Daoy (cell line): ENCODE results near the gene NTHL1. TPM values are rescaled to one million over a fixed set of nuclear protein-coding genes. Genes with fewer than 3 reads are reported as not detected.

ENCODE experiments used
- DNase-seq: peaks from one replicate; pipeline ENCODE4 v3.0.0-alpha.2; 2015; ENCODE audit warnings: low read depth
- total RNA-seq: library from RNA; depleted of rRNA; stranded (reverse); fragments of >200 nt; shearing (Covaris generic); gene quantifications from 2 replicates; pipeline ENCODE4 v1.2.3, GENCODE V29; 2014; rRNA removed

Gene NTHL1
- 29.3 and 39.4 TPM in 2 replicates for total RNA-seq

DNA sequence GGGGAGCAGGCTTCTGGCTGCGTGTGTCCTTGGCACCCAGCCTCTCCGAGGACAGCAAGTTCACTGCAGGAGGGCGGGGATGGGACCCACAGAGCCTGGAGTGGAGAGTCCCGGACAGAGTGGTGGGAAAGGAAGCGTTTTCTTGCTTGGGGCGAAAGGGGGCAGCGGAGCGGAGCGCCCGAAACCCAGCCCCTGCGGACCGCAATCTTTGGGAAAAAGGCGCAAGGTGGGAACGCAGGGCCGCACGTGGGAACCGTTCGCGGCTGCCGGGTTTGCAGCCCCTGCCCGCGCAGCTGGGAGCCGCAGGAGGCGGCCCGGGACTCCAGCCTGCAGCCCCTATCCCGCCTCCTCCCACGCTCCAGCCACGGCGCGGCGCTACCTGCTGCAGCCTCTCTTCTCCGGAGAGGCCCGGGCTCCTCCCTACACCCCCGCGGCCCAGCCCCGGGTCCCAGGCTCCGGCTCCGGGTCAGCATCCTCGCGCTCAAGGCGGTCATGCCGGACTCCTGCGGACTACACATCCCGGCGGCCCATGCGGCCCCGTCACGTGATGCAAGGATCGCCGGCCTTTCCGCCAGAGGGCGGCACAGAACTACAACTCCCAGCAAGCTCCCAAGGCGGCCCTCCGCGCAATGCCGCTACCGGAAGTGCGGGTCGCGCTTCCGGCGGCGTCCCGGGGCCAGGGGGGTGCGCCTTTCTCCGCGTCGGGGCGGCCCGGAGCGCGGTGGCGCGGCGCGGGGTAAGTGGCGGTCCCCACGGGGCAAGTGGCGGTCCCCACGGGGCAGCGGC lies at the start of gene NTHL1, which contains the start of gene TSC2:
TSS of gene NTHL1 (minus strand) at position 505 of the 786 bp plus-strand sequence. CDS start at position 494, 11 bp downstream.
TSS of gene TSC2 (plus strand) at position 656 of the 786 bp plus-strand sequence. CDS start 631 bp downstream, outside the sequence.
- peak; percentile 96 for DNase-seq

GRCh38 chr16:2096853-2097595 lies 49.4 kb upstream of the NTHL1 start:
- no peak for DNase-seq

DNA sequence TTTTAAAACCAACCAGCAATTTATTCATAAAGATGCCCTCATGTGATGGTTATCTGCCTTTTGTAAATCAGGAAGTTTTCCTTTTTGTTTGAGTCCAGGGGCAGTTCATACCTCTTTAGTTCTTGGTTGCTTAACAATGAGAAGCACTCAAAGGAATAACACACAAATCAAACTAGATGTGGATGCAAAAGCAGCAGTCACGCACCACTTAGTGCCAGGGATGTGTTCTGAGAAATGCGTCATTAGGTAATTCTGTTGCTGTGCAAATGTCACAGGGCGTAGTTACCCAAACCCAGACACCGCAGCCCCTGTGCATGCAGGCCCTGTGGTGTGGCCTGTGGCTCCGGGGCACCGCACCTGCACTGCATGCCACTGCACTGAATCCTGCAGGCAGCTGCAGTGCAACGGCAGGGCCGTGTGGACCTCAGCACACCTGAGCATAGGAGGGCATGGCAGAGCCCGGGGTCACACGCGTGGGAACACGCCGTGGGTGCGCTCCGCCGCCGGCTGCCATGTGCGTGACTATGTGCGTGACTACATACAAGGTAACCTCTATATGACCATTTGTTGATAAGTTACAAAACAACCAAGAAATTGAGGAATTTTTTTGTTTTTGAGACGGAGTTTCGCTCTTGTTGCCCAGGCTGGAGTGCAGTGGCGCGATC lies 48.4 kb upstream of the NTHL1 start:
- no peak for DNase-seq

GRCh38 chr16:2095315-2095853 lies 47.8 kb upstream of the NTHL1 start:
- DNase-seq, result no peak

GRCh38 chr16:2093793-2094192 lies 46.2 kb upstream of the NTHL1 start:
- DNase-seq, result no peak

DNA sequence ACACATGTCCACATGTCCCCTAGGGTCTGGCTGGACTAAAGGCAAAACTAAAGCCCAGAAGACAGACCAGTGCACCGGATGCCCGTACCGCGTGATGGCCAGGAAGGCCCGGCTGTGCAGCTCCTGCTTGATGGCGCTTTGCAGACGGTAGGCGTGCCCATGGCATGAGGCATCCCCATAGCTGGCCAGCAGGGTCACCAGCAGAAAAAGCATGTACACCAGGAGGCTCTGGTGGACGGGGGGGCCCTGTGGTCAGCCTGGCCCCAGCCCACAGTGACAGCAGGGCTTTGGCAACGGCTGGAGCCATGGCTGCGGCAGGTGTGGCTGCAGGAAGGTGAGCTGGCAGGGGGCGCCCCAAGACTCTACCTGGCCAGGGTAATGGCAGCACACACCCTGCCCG lies 45.2 kb upstream of the NTHL1 start:
- DNase-seq, result no peak

GRCh38 chr16:2092256-2092620 lies 44.6 kb upstream of the NTHL1 start:
- DNase-seq, result no peak

- no peak for DNase-seq
These were observed 44.1 kb upstream of the NTHL1 start for GRCh38 chr16:2091547-2092255.

DNA sequence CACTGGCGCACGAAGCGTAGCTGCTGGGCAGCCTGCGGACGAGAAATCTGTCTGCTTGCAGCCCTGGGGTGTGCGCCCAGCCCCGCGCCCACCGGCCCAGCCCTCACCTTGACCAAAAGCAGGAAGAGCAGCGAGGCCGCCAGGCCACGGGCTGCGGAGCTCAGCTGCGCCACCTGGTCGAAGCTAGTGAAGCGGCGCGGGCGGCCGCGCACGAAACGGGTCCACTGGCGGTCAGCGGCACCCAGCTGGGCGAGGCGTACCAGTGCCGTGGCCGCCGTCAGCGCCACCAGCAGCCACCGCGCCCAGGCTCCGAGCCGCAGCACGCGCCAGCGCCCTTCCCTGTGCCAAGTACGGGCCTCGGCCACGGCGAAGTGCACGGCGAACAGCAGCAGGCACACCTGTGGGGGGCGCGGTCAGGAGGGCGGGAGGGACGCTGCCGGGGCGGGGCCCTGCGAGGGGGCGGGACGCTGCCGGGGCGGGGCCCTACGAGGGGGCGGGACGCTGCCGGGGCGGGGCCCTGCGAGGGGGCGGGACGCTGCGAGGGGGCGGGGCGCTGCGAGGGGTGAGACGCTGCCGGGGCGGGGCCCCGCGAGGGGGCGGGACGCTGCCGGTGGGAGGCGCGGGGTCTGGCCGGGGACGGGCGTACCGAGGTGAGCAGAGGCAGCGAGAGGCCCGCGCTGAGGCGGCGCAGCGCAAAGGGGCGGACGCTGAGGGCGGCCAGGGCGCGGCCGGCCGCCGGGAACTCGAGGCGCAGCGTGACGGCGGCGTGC lies 43.3 kb upstream of the NTHL1 start:
- no peak for DNase-seq

GRCh38 chr16:2090481-2090776 lies 42.8 kb upstream of the NTHL1 start:
- no peak for DNase-seq

- no peak for DNase-seq
These were observed 42.3 kb upstream of the NTHL1 start for GRCh38 chr16:2089706-2090480.

DNA sequence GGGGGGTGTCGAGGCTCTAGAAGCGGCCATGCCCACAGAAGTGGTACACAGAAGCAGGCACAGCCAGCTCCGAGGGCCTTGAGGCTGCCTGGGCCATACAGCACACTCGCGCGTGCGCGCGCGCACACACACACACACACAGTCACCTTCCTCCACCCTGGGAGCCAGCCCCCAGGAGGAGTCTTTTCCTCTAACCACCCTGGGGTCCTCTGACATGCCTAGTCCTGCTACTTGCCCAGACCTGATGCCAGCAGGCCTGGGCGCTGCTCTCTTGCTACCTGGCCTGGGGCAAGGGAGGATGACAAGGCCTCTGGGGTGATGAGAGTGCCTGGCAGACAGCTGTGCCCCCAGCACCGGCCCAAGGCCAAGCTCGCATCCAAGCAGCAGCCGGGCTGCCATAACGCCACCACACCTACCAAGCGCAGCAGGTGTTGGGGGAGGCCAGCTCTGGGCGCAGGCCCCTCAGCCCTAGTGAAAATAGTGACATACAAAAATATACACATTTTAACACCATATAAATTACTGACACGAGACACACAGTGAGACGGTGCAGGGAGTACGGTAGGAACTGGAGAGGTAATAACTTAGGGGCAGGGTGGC lies 41.2 kb upstream of the NTHL1 start:
- no peak for DNase-seq

DNA sequence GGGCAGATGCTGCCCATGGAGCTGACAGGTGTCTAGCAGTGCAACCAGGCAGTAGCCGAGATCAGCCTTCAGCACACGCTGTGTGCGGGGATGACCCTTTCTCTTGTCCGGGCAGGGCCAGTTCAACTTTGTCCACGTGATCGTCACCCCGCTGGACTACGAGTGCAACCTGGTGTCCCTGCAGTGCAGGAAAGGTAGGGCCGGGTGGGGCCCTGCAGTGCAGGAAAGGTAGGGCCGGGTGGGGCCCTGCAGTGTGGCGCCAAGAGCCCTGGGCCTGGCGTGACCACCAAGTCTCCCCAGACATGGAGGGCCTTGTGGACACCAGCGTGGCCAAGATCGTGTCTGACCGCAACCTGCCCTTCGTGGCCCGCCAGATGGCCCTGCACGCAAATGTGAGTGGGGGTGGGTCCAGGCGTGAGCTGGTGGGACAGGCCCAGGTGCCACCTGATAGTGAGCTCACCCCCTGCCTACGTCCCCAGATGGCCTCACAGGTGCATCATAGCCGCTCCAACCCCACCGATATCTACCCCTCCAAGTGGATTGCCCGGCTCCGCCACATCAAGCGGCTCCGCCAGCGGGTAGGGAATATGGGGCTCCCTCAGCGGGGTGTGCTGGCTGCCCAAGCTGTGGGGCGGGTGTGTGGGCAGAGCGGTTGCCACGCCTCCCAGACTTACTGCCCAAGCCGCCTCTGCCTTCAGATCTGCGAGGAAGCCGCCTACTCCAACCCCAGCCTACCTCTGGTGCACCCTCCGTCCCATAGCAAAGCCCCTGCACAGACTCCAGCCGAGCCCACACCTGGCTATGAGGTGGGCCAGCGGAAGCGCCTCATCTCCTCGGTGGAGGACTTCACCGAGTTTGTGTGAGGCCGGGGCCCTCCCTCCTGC lies 40.4 kb upstream of the NTHL1 start:
- no peak for DNase-seq

DNA sequence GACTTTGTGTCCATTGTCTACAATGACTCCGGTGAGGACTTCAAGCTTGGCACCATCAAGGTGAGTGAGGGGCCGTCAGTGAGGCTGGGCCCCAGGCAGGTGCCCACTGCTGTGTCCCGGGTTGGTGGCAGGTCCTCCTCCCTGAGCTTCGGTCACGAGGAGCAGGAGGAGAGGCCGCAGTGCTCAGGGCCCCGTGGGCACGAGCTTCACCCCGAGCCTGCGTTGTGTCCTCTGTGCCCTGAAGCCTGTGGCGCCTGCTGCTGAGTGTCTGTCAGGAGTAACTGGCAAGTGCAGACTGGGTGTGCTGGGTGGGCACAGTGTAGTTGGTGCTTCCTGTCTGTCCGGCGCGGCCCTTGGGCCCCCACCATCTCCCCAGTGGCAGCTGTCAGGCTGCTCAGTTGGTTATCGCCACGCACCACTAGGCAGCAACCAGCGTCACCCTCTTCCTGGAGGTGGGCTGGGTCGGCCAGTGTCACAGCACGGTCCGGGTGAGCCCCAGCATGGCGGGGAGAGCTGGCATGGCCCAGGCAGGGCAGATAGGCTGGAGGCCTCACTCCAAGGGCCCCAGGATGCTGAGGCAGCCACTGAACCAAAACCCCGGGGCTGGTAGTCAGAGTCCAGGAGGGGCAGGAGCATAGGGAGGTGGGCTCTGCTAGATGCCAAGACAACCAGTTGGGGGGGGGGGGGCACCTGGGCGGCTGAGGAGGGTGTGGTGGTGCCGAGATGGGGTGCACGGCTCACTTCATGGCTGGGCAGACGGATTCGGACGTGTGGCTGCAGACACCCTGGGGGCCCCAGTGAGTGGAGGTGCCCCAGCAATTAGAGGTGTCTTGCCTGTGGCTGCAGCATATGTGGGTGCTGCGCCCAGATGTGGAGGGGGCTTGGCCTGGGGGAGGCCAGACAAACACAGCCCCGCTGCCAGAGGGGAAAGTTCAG lies 39.4 kb upstream of the NTHL1 start:
- no peak for DNase-seq

DNA sequence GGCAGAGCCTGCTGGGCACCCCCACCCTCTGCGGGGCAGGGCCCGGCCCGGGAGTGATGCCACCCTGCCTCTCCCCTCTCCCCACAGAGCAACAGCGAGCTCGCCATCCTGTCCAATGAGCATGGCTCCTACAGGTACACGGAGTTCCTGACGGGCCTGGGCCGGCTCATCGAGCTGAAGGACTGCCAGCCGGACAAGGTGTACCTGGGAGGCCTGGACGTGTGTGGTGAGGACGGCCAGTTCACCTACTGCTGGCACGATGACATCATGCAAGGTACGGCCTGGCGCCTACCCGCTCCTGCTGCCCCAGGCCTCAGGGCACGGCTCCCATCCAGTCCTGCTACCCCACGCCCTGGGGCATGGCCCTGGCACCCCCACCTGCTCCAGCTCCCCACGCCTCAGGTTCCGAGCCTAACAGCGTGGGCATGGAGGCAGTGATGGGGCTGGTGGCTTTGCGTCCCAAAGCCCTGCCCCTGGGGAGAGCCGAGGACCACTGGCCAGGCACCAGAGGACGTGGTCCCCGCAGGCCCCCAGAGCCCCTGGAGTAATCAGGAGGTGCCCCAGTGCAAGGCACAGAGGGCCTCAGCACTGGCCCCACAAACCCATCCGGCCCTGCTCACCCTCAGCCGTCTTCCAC lies 38.6 kb upstream of the NTHL1 start:
- DNase-seq, result no peak

DNA sequence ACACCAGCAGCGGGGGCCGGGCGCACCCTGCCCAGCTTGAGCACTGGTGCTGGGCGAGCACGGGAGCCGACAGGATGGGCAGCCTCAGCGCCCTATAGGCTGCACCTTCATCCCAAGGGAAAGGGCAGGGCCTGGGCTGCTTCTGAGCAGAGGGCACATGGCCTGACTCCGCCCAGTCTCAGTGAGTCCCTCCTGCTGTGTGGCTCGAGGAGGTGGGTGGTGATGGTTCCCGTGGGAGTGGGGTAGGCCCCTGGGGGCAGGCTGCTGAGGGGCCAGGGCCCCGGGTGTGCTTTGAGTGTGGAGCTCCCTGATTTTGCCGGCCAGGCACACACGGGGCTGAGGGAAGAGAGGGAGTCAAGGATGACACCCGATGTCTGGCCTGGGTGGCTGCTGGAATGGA lies 38.0 kb upstream of the NTHL1 start:
- DNase-seq, result no peak
